NCI-H1436 (cell line): ENCODE measurements around the gene LRFN2.

ENCODE experiments used
- DNase-seq: peaks from one replicate; lab custom pipeline; 2025; lab: John Stamatoyannopoulos, UW

LRFN2 gene

DNA sequence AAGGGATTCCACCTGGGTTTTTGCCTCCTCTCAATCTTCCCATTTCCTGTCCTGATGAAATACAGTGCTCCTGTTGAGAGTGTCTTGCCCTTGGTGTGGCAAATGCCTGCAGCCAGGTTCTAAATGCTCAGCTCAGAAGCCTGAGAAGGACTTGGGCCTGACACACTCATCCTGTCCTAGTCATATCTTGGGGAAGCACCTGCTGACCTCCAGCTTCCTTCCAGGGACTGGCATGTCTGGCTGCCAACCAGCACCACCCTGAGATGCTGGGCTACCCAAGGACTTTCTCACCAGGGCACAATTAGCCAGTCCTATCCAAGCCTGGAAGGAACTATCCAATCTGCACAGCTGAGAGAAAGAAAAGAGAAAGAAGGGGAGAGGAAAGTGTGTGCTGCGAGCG is 43.4 kb downstream of the LRFN2 start:
- no peak for DNase-seq

- DNase-seq: no peak
Measured at GRCh38 chr6:40543146-40543545, 44.0 kb downstream of the LRFN2 start.

DNA sequence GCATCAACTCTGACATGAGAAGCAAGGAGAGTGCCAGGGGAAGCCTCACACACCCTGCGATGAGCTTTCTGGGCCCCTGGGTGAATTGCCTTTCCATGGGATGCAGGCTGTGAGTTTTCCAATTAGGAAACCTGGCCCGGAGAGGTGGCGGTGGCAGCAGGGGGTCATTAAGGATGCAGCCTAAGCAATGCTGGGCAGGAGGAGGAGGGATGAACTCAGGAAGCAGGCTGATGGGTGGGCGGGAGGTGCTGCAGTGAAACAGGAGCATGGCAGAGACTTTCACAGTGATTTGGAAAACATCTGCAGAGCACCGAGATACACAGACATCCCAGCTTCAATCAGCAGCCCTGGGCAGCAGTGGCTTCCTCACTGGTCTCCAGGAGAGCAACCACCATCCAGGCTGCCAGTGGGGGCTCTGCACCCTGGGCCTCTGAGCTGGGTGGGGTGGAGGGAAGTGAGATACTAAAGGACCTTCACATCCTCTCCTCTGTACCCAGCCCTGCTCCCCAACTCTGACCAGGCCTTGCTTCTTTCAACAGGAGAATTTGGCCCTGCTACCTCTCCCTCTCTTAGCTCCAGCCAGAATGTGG is 44.9 kb downstream of the LRFN2 start:
- no peak for DNase-seq

DNA sequence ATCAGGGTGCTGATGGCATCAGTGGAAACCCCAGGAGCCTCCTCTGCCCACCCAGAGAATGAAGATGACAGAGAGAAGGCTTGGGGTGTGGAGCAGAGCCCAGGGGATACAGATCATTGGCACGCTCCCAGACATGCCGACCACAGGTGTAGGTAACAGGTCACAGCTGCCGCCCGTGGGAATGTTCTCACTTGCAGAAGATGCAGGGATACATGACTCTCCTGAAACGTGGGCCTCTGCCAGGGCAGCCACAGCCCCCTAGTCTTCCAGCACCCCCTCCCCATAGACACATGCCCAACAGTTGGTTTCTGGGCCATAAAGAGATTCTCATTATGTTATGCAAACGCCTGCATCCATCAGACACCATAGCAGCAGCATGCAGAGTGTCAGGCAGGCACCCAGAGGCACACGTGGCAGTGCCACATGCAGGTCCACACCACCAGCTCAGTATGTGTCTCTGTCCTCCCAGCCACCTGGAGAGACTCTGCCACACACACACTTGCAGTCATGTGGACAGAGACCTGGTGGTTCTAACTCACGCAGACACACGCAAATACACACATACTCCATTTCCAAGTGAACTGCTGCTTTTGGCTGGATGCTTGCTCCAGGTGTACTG is 45.5 kb downstream of the LRFN2 start:
- DNase-seq: no peak

DNA sequence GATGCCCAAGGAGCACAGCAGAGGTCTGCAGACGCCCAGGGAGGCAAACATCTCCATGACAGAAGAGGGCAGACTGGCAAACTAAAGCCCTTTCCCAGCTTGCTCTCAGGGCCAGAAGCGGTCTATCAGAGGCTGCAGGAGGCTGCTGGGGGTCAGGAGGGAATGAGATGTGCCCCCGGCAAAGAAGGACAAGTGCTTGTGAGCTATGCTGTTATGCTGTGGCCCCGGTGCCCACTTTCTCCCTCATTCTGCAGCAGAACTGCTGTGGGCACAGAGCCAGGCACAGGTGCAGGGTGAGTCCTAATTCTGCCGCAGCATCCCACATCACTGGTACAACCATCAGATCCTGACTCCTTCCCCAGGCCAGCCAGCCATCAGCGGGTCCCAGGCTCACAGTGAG is 46.4 kb downstream of the LRFN2 start:
- DNase-seq: no peak

DNA sequence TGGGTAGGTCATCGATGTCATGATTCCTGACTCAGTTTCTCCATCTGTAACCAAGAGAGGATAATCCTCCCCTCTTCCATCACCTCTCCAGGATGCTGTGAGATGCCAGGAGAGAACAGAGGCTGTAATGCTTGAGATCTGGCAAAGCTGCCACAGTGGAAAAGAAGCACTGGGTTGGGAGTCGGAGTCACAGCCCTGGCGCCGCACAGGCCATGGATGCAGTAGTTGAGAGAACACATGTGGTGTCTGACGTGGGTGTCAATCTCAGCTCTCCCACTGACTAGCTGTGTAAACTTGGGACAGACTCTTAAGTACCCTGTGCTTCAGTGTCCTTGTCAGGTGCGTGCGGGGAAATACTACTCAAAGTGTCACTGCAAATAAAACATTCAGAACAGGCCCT is 47.3 kb downstream of the LRFN2 start:
- DNase-seq: no peak

DNA sequence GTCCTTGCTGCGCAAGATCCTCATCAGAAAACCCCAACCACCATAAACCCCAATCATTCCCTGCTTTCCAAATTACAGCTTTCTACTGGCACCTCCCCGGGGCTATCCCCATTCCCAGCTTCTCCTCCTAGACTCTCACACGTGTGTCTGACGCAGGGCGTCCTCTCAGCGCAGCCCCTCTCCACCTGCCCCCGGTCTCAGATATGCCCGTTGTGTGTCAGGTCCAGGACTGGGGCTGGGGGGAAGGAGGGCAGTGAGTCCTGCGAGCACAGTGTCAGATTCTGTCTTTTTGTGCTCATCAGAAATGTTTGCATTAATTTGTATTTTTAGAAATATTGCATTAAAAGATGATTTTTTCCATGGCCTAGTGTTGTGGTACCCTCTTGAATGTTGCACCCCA is 48.6 kb downstream of the LRFN2 start:
- no peak for DNase-seq

DNA sequence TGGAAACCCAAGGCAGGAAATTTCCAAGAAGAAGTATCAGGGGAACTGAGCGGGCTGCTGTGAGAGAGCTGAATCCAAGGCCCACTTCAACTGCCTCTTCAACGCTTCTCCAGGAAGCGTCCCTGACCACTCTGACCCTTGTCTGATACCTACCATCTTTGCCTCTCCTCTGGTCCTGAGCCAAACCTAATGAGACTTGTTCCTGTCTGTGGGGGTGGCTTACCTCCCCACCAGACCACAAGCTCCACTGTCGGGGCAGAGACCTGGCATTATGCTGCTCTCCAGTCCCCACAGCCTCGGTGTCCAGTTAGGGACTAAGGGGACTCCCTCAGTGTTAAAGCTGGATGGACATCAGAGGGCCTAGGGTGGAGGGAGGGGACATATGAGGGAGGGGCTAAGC is 49.7 kb downstream of the LRFN2 start:
- no peak for DNase-seq

DNA sequence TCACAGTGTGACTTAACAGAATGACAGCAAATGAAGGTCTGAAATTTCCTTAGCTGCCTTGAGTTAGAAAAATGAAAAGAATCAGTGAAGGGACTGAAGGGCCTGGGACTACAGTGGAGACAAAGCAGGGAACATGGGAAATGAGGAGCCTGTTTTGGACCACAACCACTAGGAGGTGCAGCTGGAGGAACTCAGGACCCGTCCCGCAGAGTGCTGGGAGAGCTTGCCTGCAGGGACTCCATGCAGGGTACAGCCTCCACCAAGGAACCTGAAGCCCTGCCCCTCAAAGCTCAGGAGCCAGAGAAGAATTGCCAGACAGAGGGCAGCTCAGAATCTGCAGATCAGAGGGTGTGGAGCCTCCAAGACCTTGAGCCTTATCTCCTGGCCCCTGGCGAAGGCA is 50.7 kb downstream of the LRFN2 start:
- no peak for DNase-seq

GRCh38 chr6:40535819-40536380 is 51.3 kb downstream of the LRFN2 start:
- no peak for DNase-seq

- DNase-seq: no peak
Measured at GRCh38 chr6:40535110-40535818, 51.9 kb downstream of the LRFN2 start.

GRCh38 chr6:40532349-40533000 is 54.7 kb downstream of the LRFN2 start:
- DNase-seq: no peak

GRCh38 chr6:40529919-40530318 is 57.2 kb downstream of the LRFN2 start:
- no peak for DNase-seq

DNA sequence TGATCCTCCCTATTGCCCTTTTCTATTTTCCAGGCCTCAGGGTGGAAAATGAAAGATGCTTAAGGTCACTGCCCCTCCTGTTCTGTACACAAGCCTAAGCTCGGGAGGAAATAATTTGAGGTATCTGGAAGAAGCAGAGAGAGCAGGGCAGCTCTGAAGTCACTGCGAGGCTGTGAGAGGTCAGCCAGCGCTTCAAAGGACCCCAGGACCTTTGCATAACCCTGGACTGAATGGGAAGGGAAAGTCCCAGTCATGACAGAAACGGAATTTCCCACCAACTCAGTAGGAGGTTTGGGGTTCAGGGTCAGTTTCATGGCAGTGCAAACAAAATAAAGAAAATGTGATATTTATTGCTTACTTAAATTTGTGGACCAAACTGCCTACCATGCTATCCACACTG is 58.1 kb downstream of the LRFN2 start:
- DNase-seq: no peak

DNA sequence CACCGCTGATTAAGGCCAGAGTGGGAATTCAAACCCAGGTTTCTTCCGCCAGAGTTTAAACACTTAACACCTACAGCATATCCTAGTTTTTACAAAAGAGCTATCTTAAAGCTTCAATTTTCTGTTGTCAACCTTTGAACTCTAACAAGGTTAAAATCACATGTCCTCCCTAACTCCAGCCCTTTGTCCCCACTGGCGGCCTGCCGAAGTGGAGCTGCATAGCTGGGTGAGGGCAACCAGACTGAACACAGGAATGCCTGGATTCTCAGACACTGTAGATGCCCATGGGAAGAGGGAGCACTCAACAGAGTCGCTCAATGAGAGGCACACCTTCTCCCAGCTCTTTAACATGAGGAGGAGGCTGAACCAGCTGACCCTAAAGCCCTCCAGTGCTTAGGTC is 59.1 kb downstream of the LRFN2 start:
- no peak for DNase-seq

DNA sequence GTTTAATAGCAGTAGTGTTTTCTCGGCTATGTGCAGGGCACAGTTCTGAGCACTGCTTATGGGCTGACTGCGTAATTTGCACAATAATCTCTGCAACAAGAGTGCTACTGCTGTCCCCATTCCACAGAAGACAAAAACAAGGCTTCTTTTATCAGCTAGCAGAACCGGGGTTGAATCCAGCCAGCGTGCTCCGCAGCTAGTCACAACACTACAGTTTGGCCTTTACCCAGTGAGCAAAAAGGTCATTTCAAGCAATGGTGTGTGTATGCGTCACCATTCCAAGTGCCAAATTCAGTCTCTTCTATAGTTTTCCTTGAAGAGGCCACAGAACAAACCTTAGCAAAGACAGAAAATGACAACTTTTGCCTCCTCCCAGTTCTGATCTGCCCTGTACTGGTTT is 61.1 kb downstream of the LRFN2 start:
- DNase-seq: no peak

- DNase-seq: no peak
Measured at GRCh38 chr6:40524797-40525585, 62.2 kb downstream of the LRFN2 start.

GRCh38 chr6:40523505-40524172 is 63.5 kb downstream of the LRFN2 start:
- no peak for DNase-seq

- no peak for DNase-seq
Measured at GRCh38 chr6:40521496-40521895, 65.7 kb downstream of the LRFN2 start.

DNA sequence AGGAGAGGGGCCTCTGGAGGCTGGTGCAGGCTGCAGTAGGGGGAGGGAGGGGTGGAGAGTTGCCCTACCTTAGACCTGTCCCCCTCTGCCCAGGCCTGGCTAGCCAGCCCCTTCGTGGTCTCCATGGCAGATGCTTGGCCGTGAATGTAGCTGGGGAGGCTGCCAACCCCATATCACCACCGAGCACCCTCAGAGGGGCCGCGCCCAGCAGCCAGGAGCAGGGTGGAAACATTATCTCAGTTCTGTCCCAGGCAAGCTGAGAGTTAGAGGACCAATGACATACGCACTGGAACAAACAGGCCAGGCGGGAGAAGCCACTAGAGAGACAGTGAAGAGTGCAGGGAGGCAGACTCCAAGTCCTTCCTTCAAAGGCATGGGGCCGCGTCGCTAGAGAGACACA is 66.5 kb downstream of the LRFN2 start:
- DNase-seq: no peak

GRCh38 chr6:40520084-40520483 is 67.1 kb downstream of the LRFN2 start:
- no peak for DNase-seq
